HG02943 (cell line): ENCODE results near the gene COL5A1.

ENCODE experiments used
- ATAC-seq: cut with Tn5 transposase; IDR thresholded peaks from one replicate; pipeline ENCODE4 v1.9.1; 2021; ENCODE audit warnings: mild to moderate bottlenecking, low read depth, moderate library complexity; ENCODE audit not compliant: unreplicated experiment

COL5A1 gene

DNA sequence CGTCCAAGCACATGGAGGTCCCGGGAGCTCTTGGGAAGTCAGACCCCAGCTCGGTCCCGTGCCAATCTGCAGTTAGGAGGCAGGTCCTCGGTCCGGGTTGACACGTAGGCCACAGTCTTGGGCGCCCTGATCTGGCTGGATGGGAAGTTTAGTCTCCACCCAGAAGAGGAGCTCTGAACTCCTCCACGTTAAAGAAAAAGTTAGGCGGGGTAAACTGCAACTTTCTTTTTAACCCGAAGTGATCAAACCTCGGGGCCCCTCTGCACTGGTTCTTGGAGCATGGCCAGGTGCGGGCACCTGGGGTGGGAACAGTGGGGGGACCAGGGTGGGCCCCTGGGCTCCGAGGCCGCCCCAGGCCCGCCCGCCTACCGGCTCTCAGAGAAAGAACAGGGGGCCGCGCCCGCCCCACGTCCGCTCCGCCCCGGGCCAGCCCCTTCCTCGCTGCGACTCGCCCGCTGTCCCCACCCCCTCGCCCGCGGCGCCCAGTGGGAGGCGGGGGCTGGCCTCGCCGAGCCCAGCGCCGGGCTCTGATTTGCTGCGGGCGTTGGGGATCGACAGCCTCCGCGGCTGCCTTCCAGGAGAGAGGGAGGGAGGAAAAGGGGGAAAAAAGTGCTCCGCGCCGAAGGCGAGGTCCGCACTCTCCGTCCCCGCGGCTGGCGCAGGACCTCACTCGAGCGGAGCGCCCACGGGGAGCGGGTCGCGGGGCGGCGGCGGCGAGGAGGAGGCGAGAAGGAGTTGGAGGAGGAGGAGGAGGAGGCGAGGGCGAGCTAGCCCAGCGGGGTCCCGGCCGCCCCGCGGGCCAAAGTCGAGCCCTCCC, at the start of gene COL5A1:
COL5A1 (plus strand) TSS at position 631 of the 817 bp plus-strand sequence. CDS start 385 bp downstream, outside the sequence.
- no peak for ATAC-seq

DNA sequence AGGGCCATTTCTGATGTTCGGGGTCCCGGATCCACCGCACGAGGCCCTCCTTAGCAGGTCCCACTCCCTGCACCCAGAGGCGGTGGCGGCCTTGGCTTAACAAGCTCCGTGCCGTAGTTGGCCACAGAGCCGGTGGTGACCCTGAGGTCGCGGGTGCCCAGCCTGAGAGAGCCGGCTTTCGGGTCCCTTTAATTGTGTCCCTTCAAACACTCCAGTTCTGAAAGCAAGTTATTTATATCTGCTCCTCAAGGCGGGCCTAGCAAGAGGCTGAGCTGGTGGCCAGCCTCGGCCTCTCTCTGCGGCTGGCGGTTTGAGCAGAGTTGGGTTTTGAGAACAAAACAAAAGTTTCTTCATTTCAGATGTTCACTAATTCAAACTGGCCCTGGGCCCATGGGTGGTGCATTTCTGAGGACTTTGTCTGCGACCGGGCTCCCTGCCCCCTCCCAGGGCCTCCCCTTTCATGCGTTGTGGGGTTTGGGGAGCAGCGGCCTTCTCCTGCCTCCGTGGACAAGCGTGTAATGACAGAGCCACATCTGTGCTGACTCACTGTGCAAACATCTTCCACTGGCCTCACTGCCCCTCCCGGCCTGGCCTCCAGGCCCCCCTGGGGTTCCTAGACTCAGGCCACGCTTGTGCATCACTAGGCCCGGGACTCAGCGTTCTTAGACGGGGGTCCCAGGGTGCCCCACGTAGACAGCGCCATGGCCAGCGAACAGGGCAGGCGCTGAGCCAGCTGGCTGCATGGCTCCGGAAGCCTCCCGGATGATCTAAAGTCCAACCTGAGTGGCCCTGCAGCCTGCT, 49.4 kb upstream of the COL5A1 start:
- ATAC-seq = no peak

DNA sequence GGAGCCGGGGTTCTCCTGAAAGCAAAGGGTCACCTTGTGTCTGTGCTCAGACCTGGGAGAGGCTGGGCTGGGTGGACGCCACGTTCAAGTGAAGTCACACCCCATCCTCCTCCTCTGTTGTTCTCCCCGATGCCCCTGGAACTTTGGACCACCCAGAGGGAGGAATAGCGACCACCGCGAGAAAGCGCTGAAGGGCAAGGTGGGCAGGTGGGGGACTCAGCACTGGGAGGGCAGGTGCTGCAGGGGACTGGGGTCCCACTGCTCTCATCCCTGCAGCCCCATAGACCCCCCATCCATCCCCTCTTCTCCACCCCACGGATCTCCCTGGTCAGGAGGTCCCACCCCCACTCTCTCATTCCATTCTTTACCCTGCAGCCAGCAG, 48.8 kb upstream of the COL5A1 start:
- ATAC-seq = no peak

DNA sequence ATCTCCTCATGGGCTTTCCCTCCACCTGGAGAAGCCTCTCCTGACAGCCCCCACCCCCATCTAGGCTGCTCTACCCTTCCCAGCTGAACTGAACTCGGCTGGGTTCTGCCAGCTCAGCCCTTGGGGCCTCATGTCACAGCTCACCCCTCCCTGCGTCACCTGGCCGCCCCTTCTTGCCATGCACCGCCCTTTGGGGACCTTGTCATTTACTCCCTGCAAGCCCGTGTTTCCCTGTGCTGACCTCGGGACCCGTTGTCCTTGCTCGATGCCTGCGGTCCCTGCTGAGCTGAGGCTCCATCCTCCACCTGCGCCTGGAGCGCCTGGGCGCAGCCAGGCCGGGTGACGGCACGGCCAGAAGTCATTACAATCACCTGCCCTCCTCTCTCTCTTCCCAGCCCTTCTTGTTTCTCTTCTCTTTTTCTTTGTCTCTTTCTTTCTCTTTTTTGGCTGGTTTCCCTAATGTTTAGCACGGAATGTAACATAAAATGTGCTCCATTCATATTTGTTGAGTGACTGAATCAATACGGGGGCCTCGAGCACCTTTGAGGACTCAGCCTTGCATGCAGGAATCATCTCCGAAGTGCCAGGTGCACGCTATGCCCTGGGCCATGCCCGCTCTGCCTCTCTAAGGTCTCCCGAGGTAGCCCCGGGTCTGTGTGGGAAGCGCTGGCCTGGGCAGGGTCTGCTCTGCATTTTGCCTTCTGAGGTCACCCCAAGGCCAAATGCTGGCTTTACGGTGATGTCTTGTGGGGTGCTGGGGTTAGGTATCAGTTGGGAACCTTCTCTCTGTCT, 48.1 kb upstream of the COL5A1 start:
- no peak for ATAC-seq

DNA sequence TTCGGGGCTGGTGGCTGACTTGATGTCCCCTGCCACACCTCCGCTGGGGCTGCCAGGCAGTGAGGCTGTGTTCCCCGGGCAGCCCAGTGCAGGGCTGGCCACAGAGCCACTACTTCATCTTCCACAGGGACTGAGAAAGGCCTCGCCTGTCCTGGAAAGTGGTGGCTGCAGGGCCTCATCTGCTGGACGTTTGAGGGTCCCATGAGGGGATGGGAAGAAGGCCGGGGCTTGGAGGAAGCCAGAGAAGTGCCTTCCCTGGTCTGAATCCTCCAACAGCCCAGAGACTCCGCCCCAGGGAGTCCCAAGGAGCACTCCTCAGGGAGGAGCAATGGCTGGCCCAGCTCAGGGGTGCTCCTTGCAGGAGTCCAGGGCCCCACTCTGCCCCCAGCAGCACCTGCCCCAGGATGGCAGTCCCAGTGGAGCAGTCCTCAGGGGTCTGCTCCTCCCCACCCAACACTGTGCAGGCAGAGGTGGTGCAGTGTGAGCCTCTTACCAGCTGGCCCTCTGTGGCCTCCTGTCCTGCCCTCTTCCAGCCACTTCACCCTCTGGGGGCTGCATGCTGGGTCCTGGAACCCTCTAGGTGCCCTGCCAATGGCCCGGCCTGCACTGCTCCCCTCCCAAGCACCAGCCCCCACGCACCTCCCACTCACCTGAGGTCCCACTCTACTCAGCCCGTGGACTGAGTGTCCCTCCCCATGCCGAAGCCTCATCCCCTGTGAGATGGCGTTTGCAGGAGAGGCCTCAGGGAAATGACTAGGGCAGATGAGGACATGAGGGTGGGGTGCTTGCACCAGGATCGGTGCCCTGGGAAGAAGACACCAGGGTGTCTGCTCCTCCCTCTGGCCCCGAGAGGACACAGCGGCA, 47.3 kb upstream of the COL5A1 start:
- no peak for ATAC-seq

DNA sequence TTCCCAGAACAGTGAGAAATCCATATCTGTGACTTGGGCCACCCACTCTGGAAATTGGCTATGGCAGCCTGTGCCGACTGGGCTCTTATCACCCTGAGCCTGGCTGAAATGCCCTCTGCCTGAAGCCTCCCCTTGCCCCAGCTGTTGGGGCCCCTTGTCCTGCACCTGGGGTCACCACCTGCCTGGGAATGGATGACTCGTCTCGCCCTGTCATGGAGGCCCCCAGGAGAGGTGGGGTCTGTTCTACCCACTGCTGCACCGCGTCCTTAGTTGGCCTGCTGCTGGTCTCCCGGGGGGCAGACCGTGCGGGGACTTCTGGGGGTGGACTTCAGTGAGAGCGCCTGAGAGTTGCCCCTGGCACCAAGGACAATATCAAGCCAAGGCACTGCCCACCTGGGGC, 46.6 kb upstream of the COL5A1 start:
- ATAC-seq = no peak

DNA sequence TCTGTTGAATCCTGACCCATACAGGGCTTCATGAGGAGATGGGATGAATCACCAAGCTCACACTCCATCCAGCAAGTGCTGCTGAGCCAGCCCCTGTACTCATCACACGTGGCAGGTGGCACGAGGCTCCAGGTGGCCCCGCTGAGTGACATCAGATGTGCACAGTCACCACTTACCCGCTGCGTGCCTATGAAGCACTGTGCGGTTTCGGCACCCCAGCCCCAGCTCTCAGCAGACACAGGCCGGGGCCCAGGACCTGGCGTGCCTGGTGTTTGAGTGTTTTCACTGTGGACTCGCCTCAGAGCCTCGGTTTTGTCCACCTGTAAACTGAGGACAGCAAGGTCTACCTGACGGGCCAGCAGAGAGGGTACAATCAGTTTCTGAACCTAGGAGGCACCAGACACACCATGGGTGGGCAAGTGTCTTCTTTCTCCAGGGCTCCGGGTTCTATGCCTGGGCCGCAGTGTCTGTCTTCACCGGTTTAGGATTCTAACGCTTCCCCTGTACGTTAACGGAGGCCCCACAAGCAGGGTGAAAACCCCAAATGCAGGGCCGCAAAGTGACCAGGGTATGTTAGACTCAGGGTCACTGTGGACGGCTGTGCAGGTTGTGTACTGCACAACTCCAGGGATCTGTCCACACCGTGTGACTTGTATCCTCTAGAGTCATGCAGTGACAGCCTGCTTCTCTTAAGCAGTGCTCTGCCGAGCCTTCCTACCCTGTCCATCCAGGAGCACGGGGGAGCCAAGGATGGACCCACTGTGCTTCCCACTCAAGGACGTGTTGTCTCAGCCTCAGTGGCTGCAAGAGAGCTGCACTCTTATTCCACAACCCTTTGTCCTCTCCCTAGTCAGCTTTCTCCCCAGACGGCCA, 44.3 kb upstream of the COL5A1 start:
- ATAC-seq = no peak

DNA sequence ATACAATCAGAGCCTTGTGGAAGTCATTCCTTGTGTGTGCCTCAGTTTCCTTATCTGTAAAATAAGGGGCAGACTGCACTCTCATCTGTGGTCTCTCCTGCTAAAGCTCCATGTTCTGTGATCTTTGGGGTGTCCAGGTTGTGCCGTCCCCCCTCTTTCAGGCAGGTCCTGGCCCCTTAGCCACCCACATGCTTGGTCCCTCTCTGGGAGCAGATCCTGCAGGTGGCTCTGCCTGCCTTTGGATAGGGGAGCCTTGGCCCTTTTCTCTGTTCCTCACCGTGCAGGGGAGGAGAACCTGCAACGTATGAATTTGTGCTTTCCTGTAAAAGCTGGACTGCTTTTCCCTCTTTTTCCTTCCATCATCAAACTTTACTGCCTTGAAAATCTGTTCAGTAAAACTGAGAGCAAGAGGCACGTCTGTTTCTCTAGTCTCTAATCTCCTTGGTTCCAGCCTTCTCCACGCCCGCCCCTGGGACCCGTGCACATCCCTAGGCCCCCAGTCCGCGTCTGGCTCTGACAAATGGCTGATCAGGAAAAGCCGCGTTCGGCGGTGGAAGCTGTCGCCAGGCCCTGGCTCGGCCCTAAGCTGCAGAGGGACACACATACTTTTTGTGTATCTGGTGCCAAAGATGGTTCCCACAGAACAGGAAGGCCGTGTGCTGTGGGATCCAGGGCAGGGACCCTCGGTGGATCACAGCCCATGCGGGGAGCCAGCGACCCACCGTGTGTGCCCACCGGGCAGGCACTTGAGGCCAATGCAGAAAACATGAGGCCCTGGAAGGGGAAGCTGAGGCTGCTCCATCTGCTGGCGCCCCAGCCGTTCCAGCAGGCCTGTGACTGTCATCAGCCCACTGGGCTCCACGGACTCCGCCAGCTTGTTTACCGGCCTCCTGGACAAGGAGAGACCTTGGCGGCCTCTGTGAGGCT, 43.4 kb upstream of the COL5A1 start:
- ATAC-seq = no peak

DNA sequence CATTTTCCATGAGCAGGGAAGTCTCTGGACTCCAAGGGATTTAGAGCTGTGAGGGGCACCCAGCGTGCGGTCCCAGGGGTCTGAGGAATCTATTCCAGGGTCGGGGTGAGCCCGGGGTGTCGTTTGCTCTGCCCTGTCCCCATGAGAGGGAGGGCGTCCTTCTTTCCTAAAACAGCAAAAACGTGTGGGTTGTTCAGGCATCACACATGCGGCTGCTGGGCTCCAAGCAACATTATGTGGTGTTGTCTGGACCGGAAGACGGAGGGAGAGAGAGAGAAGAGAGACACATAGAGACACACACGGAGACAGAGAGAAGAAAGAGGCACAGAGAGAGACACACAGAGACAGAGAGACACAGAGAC, 42.7 kb upstream of the COL5A1 start:
- ATAC-seq = no peak

DNA sequence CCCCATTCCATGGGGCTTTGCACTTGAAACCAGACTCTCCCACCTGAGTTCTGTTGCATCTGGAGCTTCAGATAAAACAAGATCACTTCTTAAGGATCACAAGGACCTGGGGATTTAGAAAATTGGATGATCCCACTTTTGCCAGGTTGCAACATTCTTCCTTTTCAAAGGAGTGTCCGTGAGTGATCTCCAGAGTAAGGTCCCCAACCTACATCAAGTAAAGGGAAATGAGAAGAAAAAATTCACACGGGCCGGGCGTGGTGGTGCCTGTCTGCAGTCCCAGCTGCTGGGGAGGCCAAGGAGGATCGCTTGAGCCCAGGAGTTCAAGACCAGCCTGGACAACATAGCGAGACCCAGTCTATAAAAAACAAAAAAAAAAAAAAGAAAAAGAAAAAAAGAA, 41.2 kb upstream of the COL5A1 start:
- ATAC-seq = no peak

DNA sequence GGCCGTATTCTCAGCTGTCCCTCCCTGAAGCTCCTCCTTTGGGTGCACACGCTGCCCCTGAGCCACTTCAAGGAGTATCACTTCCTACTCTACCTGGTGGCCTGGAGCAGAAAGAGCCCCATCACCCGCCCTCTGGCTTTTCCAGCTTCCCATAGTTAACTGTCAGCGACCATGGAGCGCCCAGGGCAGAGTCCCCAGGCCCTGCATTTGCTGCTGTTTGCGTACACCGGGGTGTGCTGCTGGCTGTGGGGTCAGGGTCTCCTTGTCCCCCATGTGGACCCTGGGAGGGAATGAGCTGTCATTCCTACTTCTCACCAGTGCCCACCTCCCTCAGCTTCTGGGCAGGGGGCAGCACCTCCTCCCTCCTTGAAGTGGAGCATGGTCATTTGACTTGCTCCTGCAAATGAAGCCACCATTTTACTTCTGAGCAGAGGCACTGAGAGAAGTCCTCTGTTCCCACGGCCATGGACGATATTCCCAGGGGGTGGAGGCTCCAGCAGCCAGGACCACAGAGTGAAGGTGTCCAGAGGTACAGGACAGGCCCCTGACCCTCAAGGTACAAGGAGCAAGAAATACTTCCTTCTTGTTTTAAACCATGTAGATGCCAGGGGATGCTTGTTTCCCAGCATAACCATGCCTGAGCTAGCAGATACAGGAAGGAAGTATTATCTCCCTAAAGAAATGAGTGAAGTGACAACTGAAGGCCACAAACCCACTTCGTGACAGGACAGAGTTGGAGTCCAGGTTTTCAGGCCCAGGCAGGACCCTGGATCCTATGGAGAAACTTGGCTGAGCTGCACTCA, 40.6 kb upstream of the COL5A1 start:
- no peak for ATAC-seq

DNA sequence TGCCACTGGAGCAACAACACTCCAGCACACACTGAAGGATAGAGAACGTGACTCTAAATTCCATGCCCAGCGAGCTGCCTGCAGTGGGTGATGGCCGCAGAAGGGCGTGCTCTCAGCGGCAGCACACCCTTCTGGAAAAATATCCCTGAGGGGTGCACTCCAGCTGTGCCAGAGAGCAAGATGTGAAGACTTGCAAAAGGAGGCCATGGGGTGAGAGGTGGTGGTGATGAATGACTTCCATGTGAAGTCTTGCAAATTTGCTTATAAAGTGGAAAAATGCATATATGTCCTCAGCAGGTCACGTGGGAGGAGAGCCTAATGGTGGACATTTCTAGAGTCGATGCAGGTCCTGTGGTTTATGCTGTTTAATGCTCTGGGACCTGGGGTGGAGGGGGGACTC, 39.8 kb upstream of the COL5A1 start:
- no peak for ATAC-seq

DNA sequence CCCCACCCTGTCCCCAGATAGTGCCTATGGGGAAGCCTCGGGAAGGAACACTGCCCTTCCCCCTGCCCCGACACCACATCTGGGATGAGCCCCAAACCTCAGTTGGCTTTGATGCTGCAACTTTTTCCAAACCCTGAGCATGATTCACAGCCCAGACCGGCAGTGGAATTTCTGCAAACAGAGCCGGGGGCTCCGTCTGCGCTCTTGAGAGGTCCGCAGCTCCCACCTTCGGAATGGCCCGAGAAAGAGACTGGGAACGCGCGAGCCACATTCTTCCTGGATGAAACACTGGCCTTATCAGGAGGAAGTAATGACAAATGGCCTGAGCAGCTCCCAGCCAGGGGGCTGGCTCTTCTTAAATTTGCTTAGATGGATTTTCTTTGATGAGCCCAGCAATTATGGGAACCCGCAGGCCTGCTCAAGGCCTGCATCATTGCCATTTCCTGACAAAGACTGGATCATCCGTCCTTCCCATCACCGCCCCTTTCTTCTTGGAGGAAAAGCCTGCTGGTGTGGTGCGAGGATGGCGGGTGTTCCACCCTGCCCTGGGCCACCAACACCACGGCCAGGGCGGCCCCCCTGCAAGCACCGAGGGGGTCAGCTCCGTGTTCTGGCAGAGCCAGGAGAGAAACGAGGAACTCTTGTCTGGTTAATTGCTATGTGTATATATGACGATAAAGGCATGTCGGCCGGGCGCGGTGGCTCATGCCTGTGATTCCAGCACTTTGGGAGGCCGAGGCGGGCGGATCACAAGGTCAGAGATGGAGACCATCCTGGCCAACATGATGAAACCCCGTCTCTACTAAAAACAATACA, 38.8 kb upstream of the COL5A1 start:
- ATAC-seq = no peak

DNA sequence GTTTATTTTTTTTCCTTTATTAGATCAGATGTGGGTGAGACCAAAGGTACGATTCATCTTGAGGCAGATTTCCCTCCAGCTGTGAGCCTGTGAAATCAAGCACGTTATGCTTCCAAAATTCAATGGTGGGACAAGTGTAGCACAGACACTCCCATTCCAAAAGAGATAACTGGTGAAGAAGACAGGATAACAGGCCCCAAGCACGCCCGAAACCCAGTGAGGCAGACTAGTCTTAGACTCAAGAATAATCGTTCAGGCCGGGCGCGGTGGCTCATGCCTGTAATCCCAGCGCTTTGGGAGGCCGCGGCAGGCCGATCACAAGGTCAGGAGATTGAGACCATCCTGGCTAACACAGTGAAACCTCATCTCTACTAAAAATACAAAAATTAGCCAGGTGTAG, 36.8 kb upstream of the COL5A1 start:
- no peak for ATAC-seq

DNA sequence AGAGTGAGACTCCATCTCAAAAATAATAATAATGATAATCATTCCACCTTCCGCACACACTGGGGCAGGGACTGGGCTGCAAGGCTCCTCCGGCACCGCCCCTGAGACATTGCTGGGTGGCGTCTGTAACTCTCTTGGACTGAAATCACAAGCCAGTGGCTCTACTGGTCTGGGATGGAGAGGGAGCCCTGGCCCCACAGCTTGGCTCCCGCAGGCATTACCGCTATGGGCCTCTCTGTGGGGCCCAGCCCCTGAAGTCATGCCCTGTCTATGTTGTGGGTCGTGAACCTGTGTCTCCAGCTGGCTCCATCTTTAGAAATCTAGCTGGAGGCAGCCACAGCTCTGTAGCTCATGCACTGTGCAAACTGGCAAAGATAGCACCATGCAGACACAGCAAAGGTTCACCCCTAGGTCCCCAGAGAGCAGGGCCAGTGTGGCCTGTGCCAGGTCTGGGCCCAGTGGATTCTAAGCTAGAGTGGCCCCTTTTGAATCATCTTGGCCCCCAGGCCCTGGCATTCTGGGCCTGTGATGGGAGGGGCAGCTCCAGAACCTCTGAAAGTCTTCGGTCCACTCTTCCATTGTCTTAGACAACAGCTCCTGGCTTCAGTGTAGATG, 36.1 kb upstream of the COL5A1 start:
- ATAC-seq = no peak

DNA sequence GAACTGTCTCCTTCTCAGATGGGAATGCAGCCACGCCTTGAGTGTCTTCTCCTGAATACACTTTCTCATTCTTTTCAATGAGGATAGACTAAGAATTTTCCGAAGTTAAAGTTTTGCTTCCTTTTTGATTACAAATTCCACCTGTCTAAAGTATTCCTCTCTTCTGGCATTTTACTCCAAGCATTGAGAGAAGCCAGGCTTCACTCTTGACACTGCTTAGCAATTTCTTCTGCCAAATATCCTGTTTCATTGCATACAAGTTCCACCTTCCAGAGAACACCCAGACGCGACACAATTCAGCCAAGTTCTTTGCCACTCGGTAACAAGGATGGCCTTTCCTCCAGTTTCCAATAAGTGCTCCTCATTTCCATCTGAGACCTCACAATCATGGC, 35.6 kb upstream of the COL5A1 start:
- ATAC-seq = no peak
